GM06990 (cell line): ENCODE measurements around the gene EHD2.
"Not testable (repeated sequence)": the region's sequence is repeated elsewhere in the genome, so short reads cannot be mapped to it uniquely, and the experiment has no call there.

Experiments used
- DNase-seq: peaks from one replicate; pipeline ENCODE4 v3.0.0-alpha.2; 2011; ENCODE audit not compliant: insufficient read length; ENCODE audit errors: extremely low read depth
- H3K27me3 ChIP-seq: replicated peaks from 2 replicates; pipeline ENCODE4 v1.6.0; 2011; ENCODE audit warnings: low read length; ENCODE audit not compliant: control insufficient read depth, insufficient read depth
- H3K36me3 ChIP-seq: 2 replicates; pipeline ENCODE4 v1.5.1; 2011; ENCODE audit warnings: low read length; ENCODE audit not compliant: control insufficient read depth, insufficient read depth
- H3K4me3 ChIP-seq: replicated peaks from 2 replicates; pipeline ENCODE4 v1.5.1; 2011; ENCODE audit warnings: low read depth, mild to moderate bottlenecking, control low read depth, low read length
- CTCF ChIP-seq: IDR thresholded peaks from 2 replicates; pipeline ENCODE4 v1.5.1; 2011; ENCODE audit warnings: low read length, control low read depth, mild to moderate bottlenecking, inconsistent platforms; ENCODE audit not compliant: insufficient read depth, poor library complexity, severe bottlenecking

Gene EHD2

GRCh38 chr19:47720669-47721422 is 7.6 kb downstream of the EHD2 start:
- no peaks in the 10 kb centered on the region for H3K27me3 ChIP-seq
- no peak for TF ChIP-seq CTCF
- no peak for DNase-seq
- no peak overlapping the region for H3K4me3 ChIP-seq
- no peaks in the 10 kb centered on the region for H3K36me3 ChIP-seq

GRCh38 chr19:47723581-47723940 is 10.3 kb downstream of the EHD2 start:
- no peak for DNase-seq
- no peak for TF ChIP-seq CTCF
- Histone ChIP-seq H3K36me3 (no peaks in the 10 kb centered on the region), H3K27me3 (no peaks in the 10 kb centered on the region), H3K4me3 (no peak overlapping the region)

GRCh38 chr19:47725759-47726401 is 12.7 kb downstream of the EHD2 start:
- TF ChIP-seq CTCF, result no peak
- no peak overlapping the region for H3K4me3 ChIP-seq
- no peaks in the 10 kb centered on the region for H3K36me3 ChIP-seq
- no peak for DNase-seq
- H3K27me3 ChIP-seq, result no peaks in the 10 kb centered on the region

GRCh38 chr19:47726467-47726866 is 13.2 kb downstream of the EHD2 start:
- no peak for TF ChIP-seq CTCF
- H3K4me3 ChIP-seq, result no peak overlapping the region
- no peak for DNase-seq
- H3K36me3 ChIP-seq, result no peaks in the 10 kb centered on the region
- no peaks in the 10 kb centered on the region for H3K27me3 ChIP-seq

- not testable (repeated sequence) for H3K4me3 ChIP-seq, H3K36me3 ChIP-seq, H3K27me3 ChIP-seq, DNase-seq
Measured at GRCh38 chr19:47728295-47728694, 15.1 kb downstream of the EHD2 start.

GRCh38 chr19:47729468-47729798 is 16.2 kb downstream of the EHD2 start:
- no peak overlapping the region for H3K4me3 ChIP-seq
- DNase-seq, result no peak
- no peak for TF ChIP-seq CTCF
- H3K36me3 ChIP-seq, result no peaks in the 10 kb centered on the region
- H3K27me3 ChIP-seq, result no peaks in the 10 kb centered on the region
